ENCODE measurements around the gene ITGA6. TPM values are rescaled to one million over a fixed set of nuclear protein-coding genes. Genes with fewer than 3 reads are reported as not detected.

ITGA6 gene
- polyA plus RNA-seq, 1 experiment = 14.8 TPM

GRCh38 chr2:172426635-172427255 lies 641 bp upstream of the ITGA6 start:
- Histone ChIP-seq H3K27ac (ENCODE audit: low read depth, low read length) (no peak overlapping the region), H3K27me3 (ENCODE audit: control insufficient read depth, insufficient read depth, low read length) (no peaks in the 10 kb centered on the region), H3K9me3 (ENCODE audit: control insufficient read depth, insufficient read depth, low read length) (no peaks in the 10 kb centered on the region; the same call in 1 of the 2 replicates), H3K4me3 (ENCODE audit: low read depth, low read length) (peak overlapping the region; percentile 71)
- ChIA-PET CTCF (interaction anchor here (0.6 to 2.5 kb wide), 6 partner anchors 15 to 217 kb away, joined by 3 to 15 read pairs (median 4); no protein-coding TSS in a partner anchor), POLR2A (interaction anchor here (1.6 kb wide), 1 partner anchor 15 kb away, joined by 5 read pairs; no protein-coding TSS in a partner anchor)
- TF ChIP-seq, protein P1, sequence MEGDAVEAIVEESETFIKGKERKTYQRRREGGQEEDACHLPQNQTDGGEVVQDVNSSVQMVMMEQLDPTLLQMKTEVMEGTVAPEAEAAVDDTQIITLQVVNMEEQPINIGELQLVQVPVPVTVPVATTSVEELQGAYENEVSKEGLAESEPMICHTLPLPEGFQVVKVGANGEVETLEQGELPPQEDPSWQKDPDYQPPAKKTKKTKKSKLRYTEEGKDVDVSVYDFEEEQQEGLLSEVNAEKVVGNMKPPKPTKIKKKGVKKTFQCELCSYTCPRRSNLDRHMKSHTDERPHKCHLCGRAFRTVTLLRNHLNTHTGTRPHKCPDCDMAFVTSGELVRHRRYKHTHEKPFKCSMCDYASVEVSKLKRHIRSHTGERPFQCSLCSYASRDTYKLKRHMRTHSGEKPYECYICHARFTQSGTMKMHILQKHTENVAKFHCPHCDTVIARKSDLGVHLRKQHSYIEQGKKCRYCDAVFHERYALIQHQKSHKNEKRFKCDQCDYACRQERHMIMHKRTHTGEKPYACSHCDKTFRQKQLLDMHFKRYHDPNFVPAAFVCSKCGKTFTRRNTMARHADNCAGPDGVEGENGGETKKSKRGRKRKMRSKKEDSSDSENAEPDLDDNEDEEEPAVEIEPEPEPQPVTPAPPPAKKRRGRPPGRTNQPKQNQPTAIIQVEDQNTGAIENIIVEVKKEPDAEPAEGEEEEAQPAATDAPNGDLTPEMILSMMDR (IDR thresholded peaks at IDR 0.05; ENCODE audit: low read depth, low read length) = no peak
- no peak for DNase-seq (ENCODE audit: low read depth, low spot score)

DNA sequence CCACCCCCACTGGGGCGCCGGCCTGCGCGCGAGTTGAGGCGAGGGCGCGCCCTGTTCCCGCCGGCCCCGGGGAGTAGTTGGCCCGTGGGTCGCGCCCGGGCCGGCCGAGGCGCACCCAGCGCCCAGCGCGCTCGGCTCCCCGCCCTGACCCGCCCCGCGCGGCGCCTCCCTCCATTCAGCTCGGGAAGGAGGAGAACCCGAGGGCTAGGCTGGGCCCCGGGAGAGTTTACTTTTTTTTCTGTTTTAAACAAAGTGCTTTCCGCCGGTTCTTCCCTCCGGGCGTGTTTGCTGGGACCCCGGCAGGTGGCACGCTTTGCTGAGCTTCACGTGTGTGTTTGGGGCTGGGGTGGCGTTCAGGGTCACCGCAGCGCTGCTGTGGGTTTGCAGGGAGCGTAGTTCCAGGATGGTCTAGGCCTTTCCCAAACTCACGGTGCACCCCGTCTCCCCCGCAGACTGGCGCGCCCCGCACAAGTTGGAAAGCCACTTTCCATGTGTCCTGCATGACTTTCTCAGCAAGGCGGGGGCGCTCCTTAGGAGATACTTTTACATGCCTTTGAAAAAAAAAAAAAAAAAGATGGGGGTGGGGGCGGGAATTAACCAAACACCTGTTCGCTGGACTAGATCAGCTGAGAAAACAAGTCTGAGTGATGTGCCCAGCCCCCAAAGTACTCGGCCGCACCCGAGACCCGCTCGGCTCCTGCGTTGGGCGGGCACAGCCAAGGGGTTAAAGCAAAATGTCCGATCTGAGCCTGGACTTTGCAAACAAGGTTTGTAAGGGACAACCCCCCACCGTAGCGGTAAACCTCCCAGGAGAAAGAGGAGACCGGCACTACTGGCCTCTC lies 825 bp downstream of the ITGA6 start:
- ChIA-PET POLR2A (interaction anchor here (1.6 kb wide), 1 partner anchor 14 kb away, joined by 5 read pairs; no protein-coding TSS in a partner anchor), CTCF (interaction anchor here (0.6 to 4.7 kb wide), 4 partner anchors 14 to 63 kb away, joined by 3 to 39 read pairs (median 9); no protein-coding TSS in a partner anchor)
- Histone ChIP-seq H3K9me3 (ENCODE audit: control insufficient read depth, insufficient read depth, low read length) (no peaks in the 10 kb centered on the region; the same call in 1 of the 2 replicates), H3K27ac (ENCODE audit: low read depth, low read length) (no peak overlapping the region), H3K27me3 (ENCODE audit: control insufficient read depth, insufficient read depth, low read length) (no peaks in the 10 kb centered on the region), H3K4me3 (ENCODE audit: low read depth, low read length) (peak overlapping the region; percentile 71)
- TF ChIP-seq, protein P1 (IDR thresholded peaks at IDR 0.05; ENCODE audit: low read depth, low read length) = 0 out of 2 replicates have a peak, but pooled peaks have one; percentile 9
- DNase-seq (ENCODE audit: low read depth, low spot score) = no peak

DNA sequence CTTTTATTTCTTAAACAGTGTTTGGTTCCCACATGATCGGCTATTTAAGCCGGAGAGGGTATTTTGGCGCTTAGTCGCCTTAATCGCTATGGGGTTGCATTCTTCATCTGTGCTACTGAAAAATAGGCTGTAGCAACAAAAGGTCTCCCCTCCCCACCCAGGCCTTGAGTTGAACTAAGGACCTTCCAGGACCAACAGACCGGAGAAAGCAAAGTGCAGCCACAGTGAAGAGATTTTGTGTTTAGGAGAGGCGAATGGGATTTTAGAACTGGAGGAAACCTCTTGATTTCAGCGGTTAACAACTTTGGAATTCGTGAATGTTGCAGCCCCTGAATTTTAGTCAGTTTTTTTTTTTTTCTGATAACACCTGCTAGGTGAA lies 1.4 kb downstream of the ITGA6 start:
- ChIA-PET CTCF (interaction anchor here (0.7 to 4.7 kb wide), 6 partner anchors 13 to 301 kb away, joined by 3 to 39 read pairs (median 4); no protein-coding TSS in a partner anchor), POLR2A (interaction anchor here (0.9 kb wide), 1 partner anchor 33 kb away, joined by 4 read pairs; no protein-coding TSS in a partner anchor)
- no peaks in the 10 kb centered on the region; the same call in 1 of the 2 replicates for H3K9me3 ChIP-seq (ENCODE audit: control insufficient read depth, insufficient read depth, low read length)
- no peak for DNase-seq (ENCODE audit: low read depth, low spot score)
- TF ChIP-seq, protein P1 (IDR thresholded peaks at IDR 0.05; ENCODE audit: low read depth, low read length) = no peak
- peak overlapping the region; percentile 25 for H3K27ac ChIP-seq (ENCODE audit: low read depth, low read length)
- no peaks in the 10 kb centered on the region for H3K27me3 ChIP-seq (ENCODE audit: control insufficient read depth, insufficient read depth, low read length)
- peak overlapping the region; percentile 71 for H3K4me3 ChIP-seq (ENCODE audit: low read depth, low read length)

GRCh38 chr2:172429301-172429968 lies 2.0 kb downstream of the ITGA6 start:
- TF ChIP-seq, protein P1 (IDR thresholded peaks at IDR 0.05; ENCODE audit: low read depth, low read length) = peak; percentile 43
- Histone ChIP-seq H3K9me3 (ENCODE audit: control insufficient read depth, insufficient read depth, low read length) (no peaks in the 10 kb centered on the region; the same call in 1 of the 2 replicates), H3K27me3 (ENCODE audit: control insufficient read depth, insufficient read depth, low read length) (no peaks in the 10 kb centered on the region), H3K4me3 (ENCODE audit: low read depth, low read length) (peak overlapping the region; percentile 71), H3K27ac (ENCODE audit: low read depth, low read length) (peak overlapping the region; percentile 25)
- DNase-seq (ENCODE audit: low read depth, low spot score) = no peak
- CTCF ChIA-PET = interaction anchor here (0.7 to 4.7 kb wide), 11 partner anchors 9 to 302 kb away, joined by 3 to 39 read pairs (median 4); no protein-coding TSS in a partner anchor
- POLR2A ChIA-PET = interaction anchor here (0.9 kb wide), 1 partner anchor 32 kb away, joined by 4 read pairs; no protein-coding TSS in a partner anchor

Measured in AG04450 (cell line).